ENCODE results near the gene ST7. TPM values are rescaled to one million over a fixed set of nuclear protein-coding genes. Genes with fewer than 3 reads are reported as not detected.

Gene ST7
- total RNA-seq, 1 donor from 2014 or later: 8.3 TPM

DNA sequence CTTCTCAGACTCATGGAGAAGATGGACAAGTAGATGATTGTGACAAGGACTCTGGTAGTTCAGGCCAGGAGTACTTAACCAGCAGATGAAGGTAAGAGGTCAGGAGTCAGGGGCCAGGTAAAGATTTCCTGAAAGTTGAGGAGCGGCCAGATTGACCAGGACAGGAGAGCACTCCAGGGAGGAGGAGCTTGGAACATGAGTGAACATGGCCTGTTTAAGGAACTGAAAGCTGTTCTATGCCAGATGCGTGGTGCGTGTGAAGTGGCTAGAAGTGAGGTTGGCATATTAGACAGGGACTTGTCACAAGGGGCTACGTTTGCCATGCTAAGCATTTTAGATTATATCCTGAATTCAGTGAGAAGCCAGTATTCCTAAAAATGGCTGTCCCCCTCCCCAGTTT is 212.4 kb downstream of the ST7 start:
- no peak for DNase-seq
- Mint-ChIP-seq H3K36me3 (ENCODE audit: low read depth) (no peaks in the 10 kb centered on the region), H3K4me3 (no peak overlapping the region), H3K27me3 (no peaks in the 10 kb centered on the region), H3K27ac (no peak overlapping the region), H3K4me1 (no peaks in the 10 kb centered on the region), H3K9me3 (no peaks in the 10 kb centered on the region)
- TF ChIP-seq, protein P1, sequence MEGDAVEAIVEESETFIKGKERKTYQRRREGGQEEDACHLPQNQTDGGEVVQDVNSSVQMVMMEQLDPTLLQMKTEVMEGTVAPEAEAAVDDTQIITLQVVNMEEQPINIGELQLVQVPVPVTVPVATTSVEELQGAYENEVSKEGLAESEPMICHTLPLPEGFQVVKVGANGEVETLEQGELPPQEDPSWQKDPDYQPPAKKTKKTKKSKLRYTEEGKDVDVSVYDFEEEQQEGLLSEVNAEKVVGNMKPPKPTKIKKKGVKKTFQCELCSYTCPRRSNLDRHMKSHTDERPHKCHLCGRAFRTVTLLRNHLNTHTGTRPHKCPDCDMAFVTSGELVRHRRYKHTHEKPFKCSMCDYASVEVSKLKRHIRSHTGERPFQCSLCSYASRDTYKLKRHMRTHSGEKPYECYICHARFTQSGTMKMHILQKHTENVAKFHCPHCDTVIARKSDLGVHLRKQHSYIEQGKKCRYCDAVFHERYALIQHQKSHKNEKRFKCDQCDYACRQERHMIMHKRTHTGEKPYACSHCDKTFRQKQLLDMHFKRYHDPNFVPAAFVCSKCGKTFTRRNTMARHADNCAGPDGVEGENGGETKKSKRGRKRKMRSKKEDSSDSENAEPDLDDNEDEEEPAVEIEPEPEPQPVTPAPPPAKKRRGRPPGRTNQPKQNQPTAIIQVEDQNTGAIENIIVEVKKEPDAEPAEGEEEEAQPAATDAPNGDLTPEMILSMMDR (IDR thresholded peaks at IDR 0.05): no peak
- intact Hi-C loops (cut with micrococcal nuclease): no loop called here
- ChIA-PET CTCF (no interaction called here), POLR2A (no interaction called here)
- ATAC-seq (ENCODE audit: low read depth): no peak

- Mint-ChIP-seq H3K27me3 (no peaks in the 10 kb centered on the region), H3K27ac (no peak overlapping the region), H3K4me1 (no peaks in the 10 kb centered on the region), H3K9me3 (no peaks in the 10 kb centered on the region), H3K4me3 (no peak overlapping the region), H3K36me3 (ENCODE audit: low read depth) (no peaks in the 10 kb centered on the region)
- ATAC-seq (ENCODE audit: low read depth) (no peak), DNase-seq (no peak)
- POLR2A ChIA-PET: no interaction called here
- TF ChIP-seq, protein P1 (IDR thresholded peaks at IDR 0.05): no peak
- intact Hi-C loops (cut with micrococcal nuclease): no loop called here
- CTCF ChIA-PET: no interaction called here
Observed at GRCh38 chr7:117169907-117170306, 216.6 kb downstream of the ST7 start.

GRCh38 chr7:117171106-117171505 is 217.8 kb downstream of the ST7 start:
- H3K4me1 Mint-ChIP-seq: no peaks in the 10 kb centered on the region
- H3K27me3 Mint-ChIP-seq: no peaks in the 10 kb centered on the region
- no peak overlapping the region for H3K4me3 Mint-ChIP-seq
- ChIA-PET POLR2A (no interaction called here), CTCF (no interaction called here)
- no peak for DNase-seq
- no peak overlapping the region for H3K27ac Mint-ChIP-seq
- TF ChIP-seq, protein P1 (IDR thresholded peaks at IDR 0.05): no peak
- no peaks in the 10 kb centered on the region for H3K9me3 Mint-ChIP-seq
- intact Hi-C loops (cut with micrococcal nuclease): no loop called here
- no peaks in the 10 kb centered on the region for H3K36me3 Mint-ChIP-seq (ENCODE audit: low read depth)
- no peak for ATAC-seq (ENCODE audit: low read depth)

- no peaks in the 10 kb centered on the region for H3K27me3 Mint-ChIP-seq
- ATAC-seq (ENCODE audit: low read depth): no peak
- no peaks in the 10 kb centered on the region for H3K36me3 Mint-ChIP-seq (ENCODE audit: low read depth)
- no peaks in the 10 kb centered on the region for H3K9me3 Mint-ChIP-seq
- DNase-seq: no peak
- H3K4me3 Mint-ChIP-seq: no peak overlapping the region
- H3K27ac Mint-ChIP-seq: no peak overlapping the region
- ChIA-PET CTCF (no interaction called here), POLR2A (no interaction called here)
- H3K4me1 Mint-ChIP-seq: no peaks in the 10 kb centered on the region
- TF ChIP-seq, protein P1 (IDR thresholded peaks at IDR 0.05): no peak
- intact Hi-C loops (cut with micrococcal nuclease): no loop called here
Observed at GRCh38 chr7:117172283-117172682, 219.0 kb downstream of the ST7 start.

DNA sequence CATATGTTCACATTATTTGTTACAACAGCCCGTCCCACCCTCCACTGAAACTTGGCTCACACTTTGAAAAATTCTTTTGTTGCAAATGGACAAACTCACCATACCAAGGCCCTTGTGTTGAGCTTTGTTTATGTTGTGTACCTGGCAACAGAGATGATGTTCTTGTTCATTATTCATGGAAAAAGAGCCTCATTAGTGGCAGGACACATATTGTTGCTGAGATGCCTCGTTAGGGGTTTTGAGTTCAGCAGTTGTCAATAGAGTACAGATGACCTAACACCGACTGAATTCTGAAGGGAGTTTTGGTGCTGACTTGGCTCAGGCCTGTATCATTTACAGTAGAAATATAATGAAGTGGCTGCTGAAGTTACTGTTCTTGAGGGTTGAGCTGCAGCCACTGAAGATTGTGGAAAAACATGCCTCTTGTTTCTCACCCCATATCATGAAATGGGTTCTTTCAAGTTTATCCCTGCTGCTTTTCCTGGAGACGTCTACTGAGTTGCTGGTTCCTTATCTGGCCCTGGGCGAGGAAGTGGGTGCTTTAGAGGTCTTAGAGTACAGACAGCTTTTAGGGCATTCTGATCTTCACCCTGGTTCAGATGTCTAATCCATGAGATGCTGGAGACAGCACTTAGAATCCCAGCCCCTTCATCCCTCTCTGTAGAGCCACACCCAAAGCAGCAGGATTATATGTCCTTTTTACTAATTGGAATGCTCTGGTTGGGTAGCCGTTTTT is 219.9 kb downstream of the ST7 start:
- Mint-ChIP-seq H3K4me1 (no peaks in the 10 kb centered on the region), H3K27me3 (no peaks in the 10 kb centered on the region), H3K9me3 (no peaks in the 10 kb centered on the region), H3K27ac (no peak overlapping the region), H3K36me3 (ENCODE audit: low read depth) (no peaks in the 10 kb centered on the region), H3K4me3 (no peak overlapping the region)
- ChIA-PET CTCF (no interaction called here), POLR2A (no interaction called here)
- TF ChIP-seq, protein P1 (IDR thresholded peaks at IDR 0.05): no peak
- intact Hi-C loops (cut with micrococcal nuclease): no loop called here
- DNase-seq: no peak
- no peak for ATAC-seq (ENCODE audit: low read depth)
